Transverse colon (tissue), 4 donors: ENCODE data around the gene OCA2.

ENCODE experiments used
- CTCF ChIP-seq, 5 experiments: fragments of 200-600 bp in 3 of 5; fragments of 450-650 bp in 2 of 5; sonication (generic) in 3 of 5; IDR thresholded peaks; 1 replicate in 2 of 5; 2 replicates in 3 of 5; pipeline ENCODE4 v1.5.1; 2016 to 2017; ENCODE audit warnings: antibody characterized with exemption in 5 of 5, inconsistent platforms in 3 of 5, mild to moderate bottlenecking in 2 of 5, moderate library complexity in 1 of 5
- EP300 ChIP-seq: sonication (generic); formaldehyde crosslinking; IDR thresholded peaks from one replicate; pipeline ENCODE4 v1.6.1; 2017; ENCODE audit warnings: antibody characterized with exemption, low read depth
- POLR2A ChIP-seq: fragments of 450-650 bp; IDR thresholded peaks from one replicate; pipeline ENCODE4 v1.6.1; 2016; ENCODE audit warnings: antibody characterized with exemption, mild to moderate bottlenecking, moderate library complexity
- POLR2AphosphoS5 ChIP-seq, 3 donors: sonication (generic); formaldehyde crosslinking; IDR thresholded peaks; one replicate each; pipeline ENCODE4 v1.6.1; 2016; ENCODE audit warnings: antibody characterized with exemption in 3 of 3

GRCh38 chr15:27989838-27990237 is 109.3 kb downstream of the OCA2 start:
- TF ChIP-seq CTCF (IDR thresholded peaks at IDR 0.05) = no peak
- TF ChIP-seq POLR2A = no peak
- TF ChIP-seq POLR2AphosphoS5 (IDR thresholded peaks at IDR 0.05) = no peak
- no peak for TF ChIP-seq EP300
